Peyer's patch (tissue), 4 donors: ENCODE measurements around the gene SMARCC2. TPM values are rescaled to one million over a fixed set of nuclear protein-coding genes. Genes with fewer than 3 reads are reported as not detected.

Source experiments
- DNase-seq, 3 donors: peaks; one replicate each; pipeline ENCODE4 v3.0.0-alpha.2; 2017 to 2019
- H3K27ac ChIP-seq, 4 donors: fragments of 200-600 bp; sonication (generic); one replicate each; pipeline ENCODE4 v1.5.1; 2016 to 2019
- H3K27me3 ChIP-seq, 2 donors: fragments of 200-600 bp; sonication (generic); one replicate each; pipeline ENCODE4 v1.5.1; 2019
- H3K36me3 ChIP-seq, 3 donors: fragments of 200-600 bp; sonication (generic); one replicate each; pipeline ENCODE4 v1.5.1; 2016 to 2019
- H3K4me1 ChIP-seq, 4 donors: fragments of 200-600 bp; sonication (generic); one replicate each; pipeline ENCODE4 v1.5.1; 2016 to 2019
- H3K4me3 ChIP-seq, 4 donors: fragments of 200-600 bp; sonication (generic); 1 replicate in 3 of 4; 2 replicates in 1 of 4; pipeline ENCODE4 v1.5.1; 2016 to 2019; ENCODE audit warnings: mild to moderate bottlenecking in 1 of 4
- H3K9me3 ChIP-seq, 4 donors: fragments of 200-600 bp; sonication (generic); one replicate each; pipeline ENCODE4 v1.5.1; 2016 to 2019; ENCODE audit warnings: mild to moderate bottlenecking in 1 of 4
- POLR2A ChIP-seq, 2 donors: fragments of 450-650 bp; IDR thresholded peaks; one replicate each; pipeline ENCODE4 v1.5.1; 2017; ENCODE audit warnings: antibody characterized with exemption in 2 of 2, mild to moderate bottlenecking in 2 of 2, moderate library complexity in 2 of 2
- total RNA-seq, 4 donors: library from RNA; depleted of rRNA; stranded (reverse); fragments of >200 nt; gene quantifications; one replicate each; pipeline ENCODE4 v1.1.0, GENCODE V29; 2016
- TF ChIP-seq, protein P1 (sequence below), 6 experiments: fragments of 450-650 bp in 4 of 6; fragments of 200-600 bp in 2 of 6; sonication (generic) in 1 of 6; IDR thresholded peaks; one replicate each; pipeline ENCODE4 v1.5.1; 2017 to 2019; ENCODE audit warnings: antibody characterized with exemption in 6 of 6, mild to moderate bottlenecking in 3 of 6, moderate library complexity in 1 of 6

SMARCC2 gene
- total RNA-seq, 4 donors from 2014 or later = 85.6 to 299 (median 139) TPM

DNA sequence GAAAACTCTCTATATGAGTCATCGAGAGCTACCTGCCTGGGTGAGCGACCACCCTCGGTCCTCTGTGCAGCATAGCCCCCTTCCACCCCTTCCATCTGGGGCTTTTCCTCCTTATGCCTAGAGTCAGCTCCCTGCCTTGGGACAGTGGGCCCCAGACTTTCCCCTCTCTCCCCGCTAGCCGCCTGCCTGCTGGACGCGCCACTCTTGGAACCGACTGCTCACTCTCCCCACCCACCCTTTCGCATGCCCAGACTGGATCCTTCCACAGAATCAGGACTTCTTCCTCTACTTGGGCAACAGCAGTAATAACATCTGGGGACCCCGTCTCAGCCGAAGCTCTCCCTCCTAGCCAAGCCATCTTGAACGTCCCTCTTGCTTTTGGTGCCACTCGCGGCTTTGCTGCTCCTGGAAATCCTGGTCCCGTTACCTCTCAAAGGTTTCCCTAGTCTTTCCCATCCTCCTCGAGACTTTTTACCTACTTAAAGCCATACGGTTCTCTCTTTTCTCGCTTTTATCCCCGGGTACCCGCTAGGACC is 60.5 kb downstream of the SMARCC2 start:
- Histone ChIP-seq H3K27me3 (no peaks in the 10 kb centered on the region), H3K36me3 (peaks cover 0 to 28% (median 0%) of the 10 kb centered on the region in 3 donors), H3K4me1 (peaks cover 4 to 35% (median 17%) of the 10 kb centered on the region in 4 donors), H3K9me3 (no peaks in the 10 kb centered on the region), H3K27ac (peak overlapping the region; percentile 89 to 96 (median 91)), H3K4me3 (peak overlapping the region; percentile 79 to 93 (median 85))
- peak; percentile 32 to 59 (median 58) for DNase-seq
- TF ChIP-seq POLR2A (IDR thresholded peaks at IDR 0.05) = no peak
- TF ChIP-seq, protein P1, sequence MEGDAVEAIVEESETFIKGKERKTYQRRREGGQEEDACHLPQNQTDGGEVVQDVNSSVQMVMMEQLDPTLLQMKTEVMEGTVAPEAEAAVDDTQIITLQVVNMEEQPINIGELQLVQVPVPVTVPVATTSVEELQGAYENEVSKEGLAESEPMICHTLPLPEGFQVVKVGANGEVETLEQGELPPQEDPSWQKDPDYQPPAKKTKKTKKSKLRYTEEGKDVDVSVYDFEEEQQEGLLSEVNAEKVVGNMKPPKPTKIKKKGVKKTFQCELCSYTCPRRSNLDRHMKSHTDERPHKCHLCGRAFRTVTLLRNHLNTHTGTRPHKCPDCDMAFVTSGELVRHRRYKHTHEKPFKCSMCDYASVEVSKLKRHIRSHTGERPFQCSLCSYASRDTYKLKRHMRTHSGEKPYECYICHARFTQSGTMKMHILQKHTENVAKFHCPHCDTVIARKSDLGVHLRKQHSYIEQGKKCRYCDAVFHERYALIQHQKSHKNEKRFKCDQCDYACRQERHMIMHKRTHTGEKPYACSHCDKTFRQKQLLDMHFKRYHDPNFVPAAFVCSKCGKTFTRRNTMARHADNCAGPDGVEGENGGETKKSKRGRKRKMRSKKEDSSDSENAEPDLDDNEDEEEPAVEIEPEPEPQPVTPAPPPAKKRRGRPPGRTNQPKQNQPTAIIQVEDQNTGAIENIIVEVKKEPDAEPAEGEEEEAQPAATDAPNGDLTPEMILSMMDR (IDR thresholded peaks at IDR 0.05) = no peak

DNA sequence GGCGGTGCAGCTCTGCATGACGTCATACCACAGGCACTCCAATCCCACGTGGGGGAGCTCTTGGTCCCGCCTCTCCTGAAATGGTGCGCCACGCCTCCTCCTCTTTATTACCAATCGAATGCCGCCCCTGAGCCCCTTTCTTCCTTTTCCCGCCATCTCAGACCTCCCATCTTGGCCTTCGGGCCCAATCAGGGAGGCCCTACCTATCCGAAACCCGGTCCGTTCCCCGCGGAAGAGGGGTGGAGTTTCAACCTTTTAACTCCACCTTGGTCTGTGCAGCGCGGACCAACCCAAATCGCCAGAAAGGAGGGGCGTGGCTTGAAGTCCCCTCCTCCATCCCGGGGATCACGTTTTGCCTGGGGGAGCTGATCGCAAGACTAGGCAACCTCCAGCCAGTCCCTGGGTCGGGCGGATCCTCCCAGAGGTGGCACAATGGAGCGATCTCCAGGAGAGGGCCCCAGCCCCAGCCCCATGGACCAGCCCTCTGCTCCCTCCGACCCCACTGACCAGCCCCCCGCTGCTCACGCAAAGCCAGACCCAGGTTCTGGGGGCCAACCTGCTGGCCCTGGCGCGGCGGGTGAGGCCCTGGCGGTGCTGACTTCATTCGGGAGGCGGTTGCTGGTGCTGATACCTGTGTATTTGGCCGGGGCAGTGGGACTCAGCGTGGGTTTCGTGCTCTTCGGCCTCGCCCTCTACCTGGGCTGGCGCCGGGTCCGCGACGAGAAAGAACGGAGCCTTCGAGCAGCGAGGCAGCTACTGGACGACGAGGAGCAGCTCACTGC is 61.2 kb downstream of the SMARCC2 start, which contains the start of gene ESYT1:
ESYT1 (plus strand) TSS at position 380 of the 782 bp plus-strand sequence; CDS start at position 433, 53 bp downstream.
- no peaks in the 10 kb centered on the region for H3K27me3 ChIP-seq
- H3K27ac ChIP-seq = peak within 1 kb of the TSS; percentile 89 to 96 (median 91)
- H3K4me1 ChIP-seq = peaks cover 4 to 35% (median 17%) of the 10 kb centered on the region in 4 donors
- TF ChIP-seq, protein P1 (IDR thresholded peaks at IDR 0.05) = no peak
- TF ChIP-seq POLR2A (IDR thresholded peaks at IDR 0.05) = peak; percentile 59 to 90
- no peaks in the 10 kb centered on the region for H3K9me3 ChIP-seq
- peaks cover 0 to 21% (median 0%) of the 10 kb centered on the region in 3 donors for H3K36me3 ChIP-seq
- peak within 1 kb of the TSS; percentile 79 to 93 (median 85) for H3K4me3 ChIP-seq
- peak; percentile 96 to 100 (median 99) for DNase-seq

DNA sequence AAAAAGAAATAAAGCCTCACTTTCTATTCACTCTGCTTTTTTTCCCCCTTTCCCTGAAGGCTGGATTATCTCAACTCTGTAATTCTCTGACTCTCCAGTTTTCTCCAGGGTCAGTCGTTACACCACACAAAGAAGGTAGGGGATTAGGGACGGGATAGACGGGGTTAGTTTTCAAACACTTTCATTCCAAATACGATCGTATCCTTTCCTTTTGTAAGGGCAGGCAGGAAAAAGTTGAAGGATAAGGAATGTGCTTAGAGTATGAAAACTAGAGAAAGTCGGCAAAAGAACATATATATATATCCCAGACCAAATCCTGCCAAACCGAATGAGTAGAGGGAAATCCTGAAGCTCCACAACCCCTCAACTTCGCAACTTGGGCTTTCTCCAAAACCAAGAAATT is 61.8 kb downstream of the SMARCC2 start:
- Histone ChIP-seq H3K4me1 (peaks cover 4 to 35% (median 17%) of the 10 kb centered on the region in 4 donors), H3K27ac (peak overlapping the region; percentile 52 to 96 (median 80)), H3K4me3 (peak overlapping the region in 3 of 4 donors; percentile 82 to 93 (median 88)), H3K9me3 (no peaks in the 10 kb centered on the region), H3K36me3 (peaks cover 0 to 15% (median 0%) of the 10 kb centered on the region in 3 donors), H3K27me3 (no peaks in the 10 kb centered on the region)
- no peak for DNase-seq
- TF ChIP-seq POLR2A (IDR thresholded peaks at IDR 0.05) = no peak
- TF ChIP-seq, protein P1 (IDR thresholded peaks at IDR 0.05) = peak in 1 of 6 experiments; percentile 9

DNA sequence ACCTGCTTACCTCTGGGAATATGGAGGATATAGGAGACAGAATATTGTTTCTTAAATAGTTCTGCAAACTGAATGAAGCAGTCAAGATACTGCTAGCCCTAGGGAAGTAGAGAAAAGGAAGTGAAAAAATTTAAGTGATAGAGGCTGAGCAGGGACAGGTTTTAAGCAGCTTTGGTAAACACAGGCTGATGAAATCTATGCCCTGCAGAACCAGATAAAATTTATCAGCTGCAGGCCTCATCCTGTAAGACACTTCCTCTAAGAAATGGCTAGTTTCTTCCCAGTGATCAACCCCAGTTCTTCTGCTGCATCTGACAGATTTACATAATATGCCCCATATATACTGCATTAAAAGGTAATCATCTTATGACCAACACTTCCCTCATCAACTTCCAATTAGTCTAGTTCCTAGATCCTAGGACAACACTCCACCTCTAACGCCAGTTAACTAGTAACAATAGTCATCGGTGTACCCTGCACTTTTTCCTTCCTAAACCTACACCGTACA is 62.5 kb downstream of the SMARCC2 start:
- Histone ChIP-seq H3K27ac (peak overlapping the region; percentile 52 to 96 (median 80)), H3K36me3 (peaks cover 0 to 12% (median 0%) of the 10 kb centered on the region in 3 donors), H3K27me3 (no peaks in the 10 kb centered on the region), H3K4me1 (peaks cover 4 to 35% (median 17%) of the 10 kb centered on the region in 4 donors), H3K9me3 (no peaks in the 10 kb centered on the region), H3K4me3 (no peak overlapping the region)
- TF ChIP-seq, protein P1 (IDR thresholded peaks at IDR 0.05) = no peak
- no peak for DNase-seq

DNA sequence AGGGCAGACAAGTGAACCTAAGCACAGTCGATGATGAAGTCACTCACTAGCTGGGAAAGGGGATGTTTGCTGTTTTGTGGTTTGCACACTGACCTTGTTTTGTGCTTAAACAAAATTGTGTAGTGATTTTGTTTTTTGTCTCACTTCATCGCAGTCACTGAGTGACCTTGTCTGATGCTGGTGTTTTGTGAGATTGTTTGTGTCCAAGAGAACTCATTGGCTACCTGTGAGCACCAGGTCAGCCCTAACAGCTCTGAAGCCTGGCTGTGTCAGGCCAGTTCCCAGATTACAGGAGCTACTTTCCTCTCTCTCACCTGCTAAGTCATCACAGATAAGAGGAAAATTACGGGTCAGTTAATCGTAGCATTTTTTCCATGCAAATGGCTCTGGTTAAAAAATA is 65.2 kb downstream of the SMARCC2 start:
- Histone ChIP-seq H3K27me3 (no peaks in the 10 kb centered on the region), H3K36me3 (peaks cover 0 to 19% (median 0%) of the 10 kb centered on the region in 3 donors), H3K4me1 (peaks cover 1 to 36% (median 11%) of the 10 kb centered on the region in 4 donors), H3K27ac (peak overlapping the region in 1 of 4 donors; percentile 2), H3K9me3 (no peaks in the 10 kb centered on the region), H3K4me3 (no peak overlapping the region)
- no peak for DNase-seq
- no peak for TF ChIP-seq POLR2A (IDR thresholded peaks at IDR 0.05)
- TF ChIP-seq, protein P1 (IDR thresholded peaks at IDR 0.05) = no peak
